ENCODE data around the gene TMEM131.
A peak's percentile ranks its signal among the peaks of the same experiment; 100 is the strongest.

TMEM131 gene

GRCh38 chr2:97935719-97936161, 60.0 kb downstream of the TMEM131 start:
- no peaks in the 10 kb centered on the region for H3K9me3 ChIP-seq (ENCODE audit: insufficient read depth, low read depth, low read length)
- no peaks in the 10 kb centered on the region for H3K79me2 ChIP-seq (ENCODE audit: control insufficient read depth, insufficient read depth, low read length, poor library complexity)
- H2AFZ ChIP-seq (ENCODE audit: insufficient read depth, low read length, poor library complexity), result no peak overlapping the region
- H3K79me1 ChIP-seq (ENCODE audit: low read length), result no peaks in the 10 kb centered on the region
- H2BK5ac ChIP-seq (ENCODE audit: low read depth, low read length, poor library complexity), result no peak overlapping the region
- no peak overlapping the region for H2AK5ac ChIP-seq (ENCODE audit: low read length)
- no peak overlapping the region for H4K12ac ChIP-seq (ENCODE audit: low read depth, low read length)
- H2BK120ac ChIP-seq (ENCODE audit: insufficient read depth, low read length, poor library complexity), result no peak overlapping the region
- H3K4me2 ChIP-seq (ENCODE audit: low read length), result peak overlapping the region; percentile 25
- no peak overlapping the region for H4K91ac ChIP-seq (ENCODE audit: low read depth, low read length)
- peak; percentile 52 to 63 for DNase-seq
- no peak overlapping the region for H3K4me3 ChIP-seq (ENCODE audit: low read depth, low read length)
- H3K36me3 ChIP-seq (ENCODE audit: control insufficient read depth in 1 of 2, insufficient read depth in 2 of 2, low read length in 2 of 2), result no peaks in the 10 kb centered on the region
- H3K9ac ChIP-seq (ENCODE audit: low read length), result no peak overlapping the region
- peaks cover 0 to 2% of the 10 kb centered on the region in 2 experiments for H3K4me1 ChIP-seq (ENCODE audit: control insufficient read depth in 1 of 2, insufficient read depth in 2 of 2, low read length in 2 of 2)
- H3K27ac ChIP-seq (ENCODE audit: low read depth, low read length), result no peak overlapping the region
- no CpG with 5 or more reads among the region's 2 CpGs for WGBS (ENCODE audit: extremely low coverage, insufficient coverage, insufficient read length)
- H3K4ac ChIP-seq (ENCODE audit: low read depth, low read length), result no peak overlapping the region
- H3K14ac ChIP-seq (ENCODE audit: low read length), result no peak overlapping the region
- H3K27me3 ChIP-seq (ENCODE audit: insufficient read depth, low read length), result no peaks in the 10 kb centered on the region
- no peak overlapping the region for H3K18ac ChIP-seq (ENCODE audit: low read length)
- no peak overlapping the region for H2BK12ac ChIP-seq (ENCODE audit: low read length)
- no peak overlapping the region for H4K8ac ChIP-seq (ENCODE audit: low read depth, low read length)
- no peak overlapping the region for H3K23ac ChIP-seq (ENCODE audit: low read length)

DNA sequence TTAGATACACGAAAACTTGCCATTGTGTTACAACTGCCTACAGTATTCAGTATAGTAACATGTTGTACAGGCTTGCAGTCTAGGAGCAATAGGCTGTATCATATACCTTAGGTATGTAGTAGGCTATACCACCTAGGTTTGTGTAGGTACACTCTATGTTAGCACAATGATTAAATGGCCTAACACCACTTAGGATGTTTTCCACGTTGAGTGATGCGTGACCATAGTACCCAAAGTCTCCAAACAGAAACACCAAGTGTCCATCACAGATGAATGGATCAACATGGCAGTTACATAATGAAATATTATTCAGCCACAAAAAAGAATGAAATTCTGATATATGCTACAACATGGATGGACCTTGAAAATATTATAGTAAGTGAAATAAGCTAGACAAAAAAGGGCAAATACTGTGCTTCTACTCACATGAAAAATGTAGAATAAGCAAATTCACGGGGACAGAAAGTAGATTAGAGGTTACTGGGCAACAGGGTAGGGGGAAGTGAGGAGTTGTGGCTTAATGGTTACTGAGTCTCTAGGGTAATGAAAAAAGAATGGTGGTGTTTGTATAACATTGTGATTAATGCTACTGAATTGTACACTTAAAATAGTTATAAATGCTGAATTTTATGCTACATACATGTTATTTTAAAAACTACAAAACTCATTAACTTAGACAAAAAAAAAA, 62.6 kb downstream of the TMEM131 start:
- no peak overlapping the region for H3K14ac ChIP-seq (ENCODE audit: low read length)
- H3K18ac ChIP-seq (ENCODE audit: low read length), result no peak overlapping the region
- no peak overlapping the region for H4K8ac ChIP-seq (ENCODE audit: low read depth, low read length)
- H4K91ac ChIP-seq (ENCODE audit: low read depth, low read length), result no peak overlapping the region
- H2AFZ ChIP-seq (ENCODE audit: insufficient read depth, low read length, poor library complexity), result no peak overlapping the region
- no peak overlapping the region for H3K4me2 ChIP-seq (ENCODE audit: low read length)
- no peaks in the 10 kb centered on the region for H3K36me3 ChIP-seq (ENCODE audit: control insufficient read depth in 1 of 2, insufficient read depth in 2 of 2, low read length in 2 of 2)
- no peak for DNase-seq
- no peak overlapping the region for H3K4ac ChIP-seq (ENCODE audit: low read depth, low read length)
- no peaks in the 10 kb centered on the region for H3K79me1 ChIP-seq (ENCODE audit: low read length)
- H2BK12ac ChIP-seq (ENCODE audit: low read length), result no peak overlapping the region
- H2BK120ac ChIP-seq (ENCODE audit: insufficient read depth, low read length, poor library complexity), result no peak overlapping the region
- no peaks in the 10 kb centered on the region for H3K9me3 ChIP-seq (ENCODE audit: insufficient read depth, low read depth, low read length)
- H3K27me3 ChIP-seq (ENCODE audit: insufficient read depth, low read length), result no peaks in the 10 kb centered on the region
- peaks cover 0 to 2% of the 10 kb centered on the region in 2 experiments for H3K4me1 ChIP-seq (ENCODE audit: control insufficient read depth in 1 of 2, insufficient read depth in 2 of 2, low read length in 2 of 2)
- no CpG with 5 or more reads among the region's 4 CpGs for WGBS (ENCODE audit: extremely low coverage, insufficient coverage, insufficient read length)
- no peak overlapping the region for H3K9ac ChIP-seq (ENCODE audit: low read length)
- H2AK5ac ChIP-seq (ENCODE audit: low read length), result no peak overlapping the region
- H3K23ac ChIP-seq (ENCODE audit: low read length), result no peak overlapping the region
- no peak overlapping the region for H3K4me3 ChIP-seq (ENCODE audit: low read depth, low read length)
- no peaks in the 10 kb centered on the region for H3K79me2 ChIP-seq (ENCODE audit: control insufficient read depth, insufficient read depth, low read length, poor library complexity)
- H4K12ac ChIP-seq (ENCODE audit: low read depth, low read length), result no peak overlapping the region
- H3K27ac ChIP-seq (ENCODE audit: low read depth, low read length), result no peak overlapping the region
- no peak overlapping the region for H2BK5ac ChIP-seq (ENCODE audit: low read depth, low read length, poor library complexity)

- no peak overlapping the region for H4K8ac ChIP-seq (ENCODE audit: low read depth, low read length)
- DNase-seq, result no peak
- H3K4ac ChIP-seq (ENCODE audit: low read depth, low read length), result no peak overlapping the region
- peaks cover 0 to 2% of the 10 kb centered on the region in 2 experiments for H3K4me1 ChIP-seq (ENCODE audit: control insufficient read depth in 1 of 2, insufficient read depth in 2 of 2, low read length in 2 of 2)
- no peak overlapping the region for H2BK120ac ChIP-seq (ENCODE audit: insufficient read depth, low read length, poor library complexity)
- H3K79me1 ChIP-seq (ENCODE audit: low read length), result no peaks in the 10 kb centered on the region
- H3K27ac ChIP-seq (ENCODE audit: low read depth, low read length), result no peak overlapping the region
- no peak overlapping the region for H4K91ac ChIP-seq (ENCODE audit: low read depth, low read length)
- H3K9ac ChIP-seq (ENCODE audit: low read length), result no peak overlapping the region
- H3K18ac ChIP-seq (ENCODE audit: low read length), result no peak overlapping the region
- no peaks in the 10 kb centered on the region for H3K36me3 ChIP-seq (ENCODE audit: control insufficient read depth in 1 of 2, insufficient read depth in 2 of 2, low read length in 2 of 2)
- H3K27me3 ChIP-seq (ENCODE audit: insufficient read depth, low read length), result no peaks in the 10 kb centered on the region
- H2BK5ac ChIP-seq (ENCODE audit: low read depth, low read length, poor library complexity), result no peak overlapping the region
- no peaks in the 10 kb centered on the region for H3K79me2 ChIP-seq (ENCODE audit: control insufficient read depth, insufficient read depth, low read length, poor library complexity)
- H2AK5ac ChIP-seq (ENCODE audit: low read length), result no peak overlapping the region
- no peak overlapping the region for H2BK12ac ChIP-seq (ENCODE audit: low read length)
- no peak overlapping the region for H3K4me3 ChIP-seq (ENCODE audit: low read depth, low read length)
- no peak overlapping the region for H4K12ac ChIP-seq (ENCODE audit: low read depth, low read length)
- no peaks in the 10 kb centered on the region for H3K9me3 ChIP-seq (ENCODE audit: insufficient read depth, low read depth, low read length)
- H3K23ac ChIP-seq (ENCODE audit: low read length), result no peak overlapping the region
- H3K4me2 ChIP-seq (ENCODE audit: low read length), result no peak overlapping the region
- no peak overlapping the region for H3K14ac ChIP-seq (ENCODE audit: low read length)
- H2AFZ ChIP-seq (ENCODE audit: insufficient read depth, low read length, poor library complexity), result no peak overlapping the region
These were observed 63.9 kb downstream of the TMEM131 start for GRCh38 chr2:97931858-97932225.

- Histone ChIP-seq H3K27me3 (ENCODE audit: insufficient read depth, low read length) (no peaks in the 10 kb centered on the region), H2AFZ (ENCODE audit: insufficient read depth, low read length, poor library complexity) (no peak overlapping the region), H3K27ac (ENCODE audit: low read depth, low read length) (no peak overlapping the region), H2AK5ac (ENCODE audit: low read length) (no peak overlapping the region), H2BK5ac (ENCODE audit: low read depth, low read length, poor library complexity) (no peak overlapping the region), H3K4me1 (ENCODE audit: control insufficient read depth in 1 of 2, insufficient read depth in 2 of 2, low read length in 2 of 2) (peaks cover 0 to 1% of the 10 kb centered on the region in 2 experiments), H3K23ac (ENCODE audit: low read length) (no peak overlapping the region), H4K91ac (ENCODE audit: low read depth, low read length) (no peak overlapping the region), H3K4ac (ENCODE audit: low read depth, low read length) (no peak overlapping the region), H3K79me2 (ENCODE audit: control insufficient read depth, insufficient read depth, low read length, poor library complexity) (no peaks in the 10 kb centered on the region), H3K9ac (ENCODE audit: low read length) (no peak overlapping the region), H3K18ac (ENCODE audit: low read length) (no peak overlapping the region), H3K79me1 (ENCODE audit: low read length) (no peaks in the 10 kb centered on the region), H3K36me3 (ENCODE audit: control insufficient read depth in 1 of 2, insufficient read depth in 2 of 2, low read length in 2 of 2) (no peaks in the 10 kb centered on the region), H4K8ac (ENCODE audit: low read depth, low read length) (no peak overlapping the region), H3K14ac (ENCODE audit: low read length) (no peak overlapping the region), H4K12ac (ENCODE audit: low read depth, low read length) (no peak overlapping the region), H3K9me3 (ENCODE audit: insufficient read depth, low read depth, low read length) (no peaks in the 10 kb centered on the region), H3K4me2 (ENCODE audit: low read length) (no peak overlapping the region), H3K4me3 (ENCODE audit: low read depth, low read length) (no peak overlapping the region), H2BK120ac (ENCODE audit: insufficient read depth, low read length, poor library complexity) (no peak overlapping the region), H2BK12ac (ENCODE audit: low read length) (no peak overlapping the region)
- WGBS (ENCODE audit: extremely low coverage, insufficient coverage, insufficient read length), result no CpG with 5 or more reads among the region's 3 CpGs
- DNase-seq, result peak in 1 of 2 donors; percentile 45
These were observed 64.5 kb downstream of the TMEM131 start for GRCh38 chr2:97931118-97931857.
